Measurements from ENCODE around the gene SP7.

GRCh38 chr12:53358836-53359419, 22.8 kb upstream of the SP7 start:
- TF ChIP-seq NR3C1 (IDR thresholded peaks at IDR 0.05) (no peak), POLR2A (IDR thresholded peaks at IDR 0.05; ENCODE audit: low read length) (no peak), CHD2 (IDR thresholded peaks at IDR 0.05; ENCODE audit: low read length, partially characterized antibody) (no peak), MAX (IDR thresholded peaks at IDR 0.05) (no peak), CTCF (IDR thresholded peaks at IDR 0.05) (no peak), REST (IDR thresholded peaks at IDR 0.05) (no peak), HOXA7 (CRISPR knock-in tag; IDR thresholded peaks at IDR 0.05) (no peak), BHLHE40 (IDR thresholded peaks at IDR 0.05; ENCODE audit: low read depth, low read length) (no peak), CBX8 (IDR thresholded peaks at IDR 0.05) (no peak), FOSL2 (IDR thresholded peaks at IDR 0.05) (no peak), FOSL2 (CRISPR knock-in tag; IDR thresholded peaks at IDR 0.05) (no peak), KDM5A (IDR thresholded peaks at IDR 0.05) (no peak), HMGXB4 (CRISPR knock-in tag; IDR thresholded peaks at IDR 0.05; ENCODE audit: borderline replicate concordance) (no peak), HOXB13 (CRISPR knock-in tag; IDR thresholded peaks at IDR 0.05; ENCODE audit: low read depth) (no peak)
